ENCODE measurements around the gene TDP1.

The TDP1 gene

DNA sequence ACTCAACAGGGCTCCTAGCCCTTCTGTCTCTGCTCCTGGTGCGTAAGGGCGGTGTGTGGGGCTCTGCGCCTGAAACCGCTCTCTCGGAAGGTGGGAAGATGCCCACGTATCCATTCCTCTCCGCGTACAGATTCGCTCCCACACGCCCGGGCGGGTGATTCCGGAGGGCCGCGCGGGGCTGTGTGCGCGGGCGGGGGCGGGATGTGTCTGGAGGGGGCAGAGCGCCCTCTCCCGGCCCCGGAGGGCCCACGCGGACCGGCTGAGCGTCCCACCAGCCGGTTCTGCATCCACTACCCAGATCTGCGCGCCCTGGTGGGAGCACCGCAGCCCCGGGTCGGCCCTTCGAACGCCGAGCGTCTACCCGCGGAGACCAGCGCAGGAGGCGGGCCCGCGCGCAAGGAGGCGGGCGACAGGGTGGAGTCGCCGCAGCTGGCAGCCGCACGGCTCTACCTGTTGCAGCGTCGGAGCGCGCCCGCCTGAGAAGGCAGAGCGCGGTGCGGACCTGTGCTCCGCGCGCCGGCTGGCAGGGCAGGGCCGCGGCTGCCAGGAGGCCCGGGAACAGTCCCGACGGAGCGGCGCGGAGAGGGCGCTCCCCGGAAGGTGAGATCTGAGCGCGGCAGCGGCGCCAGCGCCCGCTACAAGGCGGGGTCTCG is 104.7 kb downstream of the TDP1 start:
- TF ChIP-seq, protein P1, sequence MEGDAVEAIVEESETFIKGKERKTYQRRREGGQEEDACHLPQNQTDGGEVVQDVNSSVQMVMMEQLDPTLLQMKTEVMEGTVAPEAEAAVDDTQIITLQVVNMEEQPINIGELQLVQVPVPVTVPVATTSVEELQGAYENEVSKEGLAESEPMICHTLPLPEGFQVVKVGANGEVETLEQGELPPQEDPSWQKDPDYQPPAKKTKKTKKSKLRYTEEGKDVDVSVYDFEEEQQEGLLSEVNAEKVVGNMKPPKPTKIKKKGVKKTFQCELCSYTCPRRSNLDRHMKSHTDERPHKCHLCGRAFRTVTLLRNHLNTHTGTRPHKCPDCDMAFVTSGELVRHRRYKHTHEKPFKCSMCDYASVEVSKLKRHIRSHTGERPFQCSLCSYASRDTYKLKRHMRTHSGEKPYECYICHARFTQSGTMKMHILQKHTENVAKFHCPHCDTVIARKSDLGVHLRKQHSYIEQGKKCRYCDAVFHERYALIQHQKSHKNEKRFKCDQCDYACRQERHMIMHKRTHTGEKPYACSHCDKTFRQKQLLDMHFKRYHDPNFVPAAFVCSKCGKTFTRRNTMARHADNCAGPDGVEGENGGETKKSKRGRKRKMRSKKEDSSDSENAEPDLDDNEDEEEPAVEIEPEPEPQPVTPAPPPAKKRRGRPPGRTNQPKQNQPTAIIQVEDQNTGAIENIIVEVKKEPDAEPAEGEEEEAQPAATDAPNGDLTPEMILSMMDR (IDR thresholded peaks at IDR 0.05; ENCODE audit: low read depth, low read length): peak; percentile 43; the same call in 1 of the 2 replicates
- peak overlapping the region; percentile 53 for H3K4me3 ChIP-seq (ENCODE audit: low read depth, low read length)

DNA sequence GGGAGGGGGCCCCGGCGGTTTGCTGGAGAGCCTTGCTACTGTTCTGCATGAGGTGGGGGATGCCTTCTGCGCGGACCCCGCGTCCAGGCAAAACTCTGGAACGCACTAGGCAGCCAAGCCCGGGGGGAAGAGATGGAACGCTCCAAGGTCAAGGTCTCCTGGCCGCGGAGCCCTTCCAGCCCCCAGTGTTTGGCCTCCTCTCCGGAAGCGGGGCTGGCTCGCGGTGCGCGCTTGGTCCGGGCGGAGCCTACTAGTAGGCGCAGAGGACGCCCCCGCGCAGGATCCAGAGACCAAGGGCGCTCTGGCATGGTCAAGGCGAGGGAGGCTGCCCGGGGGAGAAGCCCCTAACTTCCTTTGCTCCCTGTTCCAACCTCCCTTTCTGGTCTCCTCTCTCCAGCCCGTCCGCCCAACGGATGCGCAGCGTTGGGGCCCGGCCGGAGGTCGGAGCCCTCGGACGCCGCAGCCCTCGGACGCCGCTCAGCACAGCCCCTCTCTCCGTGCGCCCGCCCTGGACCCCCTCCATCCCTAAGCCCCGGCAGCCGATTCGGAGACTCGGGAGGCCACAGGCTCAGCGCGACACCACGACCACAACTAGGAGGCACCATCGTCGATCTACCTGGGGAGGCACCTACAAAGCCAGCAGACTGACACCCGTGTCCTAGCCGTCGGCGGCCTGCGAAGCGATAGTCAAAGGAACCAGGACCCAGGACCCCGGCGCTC is 105.4 kb downstream of the TDP1 start:
- TF ChIP-seq, protein P1 (IDR thresholded peaks at IDR 0.05; ENCODE audit: low read depth, low read length): no peak
- peak overlapping the region; percentile 53 for H3K4me3 ChIP-seq (ENCODE audit: low read depth, low read length)

DNA sequence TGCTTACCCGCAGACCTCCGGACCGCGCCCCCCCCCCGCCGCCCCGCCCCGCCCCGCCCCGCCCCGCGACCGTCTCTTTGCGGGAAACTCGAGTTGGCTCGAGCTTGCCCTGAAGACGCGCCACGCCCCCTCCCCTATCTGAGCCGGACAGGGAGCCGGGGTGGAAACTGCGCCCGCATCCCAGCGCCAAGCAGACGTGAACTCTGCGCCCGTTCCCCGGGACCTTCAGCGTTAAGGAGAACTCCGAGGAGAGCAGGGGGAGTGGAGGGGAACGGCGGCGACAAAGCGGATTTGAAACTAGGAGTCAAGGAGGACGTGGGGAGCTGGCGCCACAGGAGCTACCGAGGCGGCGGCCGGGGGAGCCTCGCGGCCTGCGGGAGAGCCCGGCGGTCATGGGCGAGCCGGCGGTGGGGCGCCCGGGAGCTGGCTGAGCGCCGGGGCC is 106.0 kb downstream of the TDP1 start, which contains the start of gene KCNK13:
Gene KCNK13 (plus strand): TSS at position 310 of the 442 bp plus-strand sequence. CDS start 212 bp downstream, outside the sequence.
- TF ChIP-seq, protein P1 (IDR thresholded peaks at IDR 0.05; ENCODE audit: low read depth, low read length): no peak
- H3K4me3 ChIP-seq (ENCODE audit: low read depth, low read length): peak within 1 kb of the TSS; percentile 53

DNA sequence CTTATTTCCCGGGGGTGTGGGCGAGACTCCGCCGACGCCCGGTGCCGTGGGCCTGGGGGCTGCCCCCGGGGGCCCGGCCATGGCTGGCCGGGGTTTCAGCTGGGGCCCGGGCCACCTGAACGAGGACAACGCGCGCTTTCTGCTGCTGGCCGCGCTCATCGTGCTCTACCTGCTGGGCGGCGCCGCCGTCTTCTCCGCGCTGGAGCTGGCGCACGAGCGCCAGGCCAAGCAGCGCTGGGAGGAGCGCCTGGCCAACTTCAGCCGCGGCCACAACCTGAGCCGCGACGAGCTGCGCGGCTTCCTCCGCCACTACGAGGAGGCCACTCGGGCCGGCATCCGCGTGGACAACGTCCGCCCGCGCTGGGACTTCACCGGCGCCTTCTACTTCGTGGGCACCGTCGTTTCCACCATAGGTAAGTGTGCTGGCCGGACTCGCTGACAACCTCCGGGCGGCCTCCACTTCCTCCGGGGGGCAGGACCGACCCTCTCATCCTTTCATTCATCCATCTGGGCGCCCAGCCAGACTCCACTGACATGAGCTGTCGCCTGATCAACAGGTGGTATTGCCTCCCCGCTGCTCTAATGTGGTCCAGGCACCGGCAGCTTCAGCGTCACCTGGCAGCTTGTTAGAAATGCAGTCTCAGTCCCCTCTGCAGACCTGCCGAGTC is 106.5 kb downstream of the TDP1 start:
- H3K4me3 ChIP-seq (ENCODE audit: low read depth, low read length): no peak overlapping the region
- TF ChIP-seq, protein P1 (IDR thresholded peaks at IDR 0.05; ENCODE audit: low read depth, low read length): no peak

DNA sequence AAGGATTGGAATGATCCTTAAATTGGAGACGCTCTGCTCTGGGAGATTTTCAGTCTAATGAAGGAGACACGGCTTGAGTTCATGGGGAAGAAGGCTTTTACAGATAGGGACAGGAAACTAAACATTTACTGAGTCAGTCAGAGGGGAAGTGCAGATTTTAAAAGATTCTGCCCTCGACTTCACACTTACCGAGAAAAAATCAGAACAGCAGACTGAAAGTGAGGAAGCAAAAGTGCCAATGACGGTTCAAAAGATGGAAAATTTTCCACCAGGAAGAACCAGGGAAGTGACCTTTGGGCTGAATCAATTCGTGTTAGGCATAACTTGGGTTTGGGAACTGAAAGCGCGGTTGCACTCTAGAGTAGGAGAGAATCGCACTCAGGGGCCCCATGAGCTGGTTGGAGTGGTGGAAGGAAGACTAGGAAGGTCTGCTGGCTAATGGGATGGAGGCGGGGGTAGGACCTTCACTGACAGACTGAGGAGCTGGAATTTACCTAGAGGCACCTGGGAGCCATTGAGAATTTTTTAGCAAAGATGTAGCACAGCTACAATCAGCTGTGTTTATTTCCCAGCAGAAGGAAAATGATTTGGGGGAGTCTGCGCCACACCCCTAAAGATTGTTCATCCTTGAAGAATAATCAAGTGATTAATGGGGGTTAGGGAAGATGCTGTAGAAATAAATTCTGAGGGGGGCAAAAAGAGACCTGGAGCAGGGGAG is 107.3 kb downstream of the TDP1 start:
- no peak overlapping the region for H3K4me3 ChIP-seq (ENCODE audit: low read depth, low read length)
- TF ChIP-seq, protein P1 (IDR thresholded peaks at IDR 0.05; ENCODE audit: low read depth, low read length): no peak

DNA sequence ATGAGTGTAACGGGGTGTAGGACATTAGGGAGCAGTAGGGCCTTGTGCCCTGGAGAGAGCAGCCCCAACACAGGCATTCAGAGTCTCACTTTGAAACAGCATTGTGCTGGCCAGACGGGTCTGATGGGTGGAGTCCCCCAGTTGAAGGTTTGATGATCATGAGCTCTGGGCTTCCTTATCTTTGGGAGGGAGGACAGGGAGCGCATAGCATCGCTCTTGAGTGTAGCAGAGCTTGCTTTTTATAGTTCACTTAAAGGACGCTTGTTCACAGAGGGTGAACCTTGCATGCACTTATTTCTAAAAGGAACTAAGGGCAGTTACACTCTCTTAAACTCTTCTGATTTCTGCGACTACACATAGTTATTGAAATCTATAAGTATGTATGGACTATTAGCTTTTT is 116.6 kb downstream of the TDP1 start:
- H3K4me3 ChIP-seq (ENCODE audit: low read depth, low read length): no peak overlapping the region
- TF ChIP-seq, protein P1 (IDR thresholded peaks at IDR 0.05; ENCODE audit: low read depth, low read length): no peak

Measured in WI38 (cell line).